HG03520 (cell line): Measurements from ENCODE around the gene TRIM26.
"Not testable (repeated sequence)": the region's sequence is repeated elsewhere in the genome, so short reads cannot be mapped to it uniquely, and the experiment has no call there.

Experiments
- ATAC-seq: cut with Tn5 transposase; IDR thresholded peaks from one replicate; pipeline ENCODE4 v1.9.1; 2021; ENCODE audit warnings: mild to moderate bottlenecking, moderate library complexity; ENCODE audit not compliant: unreplicated experiment

Gene TRIM26

GRCh38 chr6:30171677-30172471 lies 41.3 kb downstream of the TRIM26 start:
- ATAC-seq = no peak

DNA sequence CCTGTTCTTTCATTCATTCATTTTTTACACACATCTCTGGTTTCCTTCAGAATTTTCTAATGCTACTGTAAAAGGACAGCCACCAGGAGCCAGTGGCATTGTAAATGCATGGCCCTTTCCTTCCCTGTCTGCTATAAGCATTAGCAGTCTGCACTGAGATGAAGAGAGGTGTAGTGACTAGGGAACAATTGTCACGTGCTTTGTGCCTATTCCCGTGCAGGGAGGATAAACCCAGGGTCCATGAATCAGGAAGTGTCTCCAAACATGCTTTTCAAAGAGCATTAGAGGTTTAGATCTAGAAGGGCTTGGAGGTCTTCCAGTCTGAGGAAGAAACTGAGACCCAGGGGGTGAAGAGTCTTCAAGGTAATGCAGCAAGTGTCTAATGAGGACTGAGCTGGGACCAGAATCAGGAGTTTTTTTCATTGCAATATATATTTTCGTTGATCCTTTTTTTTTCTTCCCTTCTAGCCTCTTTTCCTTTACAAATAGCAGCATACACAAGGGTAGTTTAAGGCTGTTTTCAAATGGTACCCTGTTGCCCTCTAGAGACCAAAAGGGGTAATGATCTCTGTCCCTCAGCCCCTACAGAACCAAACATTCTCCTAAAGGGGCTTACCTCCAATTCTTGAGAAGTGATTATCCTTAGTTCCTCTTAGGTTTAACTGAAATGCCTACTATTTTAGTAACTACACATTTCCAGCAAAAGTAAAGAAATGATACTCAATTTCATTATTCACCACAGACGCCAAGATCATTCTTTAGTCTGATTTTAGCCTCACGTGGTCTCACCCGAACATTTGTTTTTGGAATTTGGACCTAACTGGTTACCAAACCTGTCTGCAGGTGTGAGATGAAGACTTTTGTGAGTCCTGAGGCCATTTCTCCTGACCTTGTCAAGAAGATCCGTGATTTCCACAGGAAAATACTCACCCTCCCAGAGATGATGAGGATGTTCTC lies 43.3 kb downstream of the TRIM26 start:
- ATAC-seq = no peak

DNA sequence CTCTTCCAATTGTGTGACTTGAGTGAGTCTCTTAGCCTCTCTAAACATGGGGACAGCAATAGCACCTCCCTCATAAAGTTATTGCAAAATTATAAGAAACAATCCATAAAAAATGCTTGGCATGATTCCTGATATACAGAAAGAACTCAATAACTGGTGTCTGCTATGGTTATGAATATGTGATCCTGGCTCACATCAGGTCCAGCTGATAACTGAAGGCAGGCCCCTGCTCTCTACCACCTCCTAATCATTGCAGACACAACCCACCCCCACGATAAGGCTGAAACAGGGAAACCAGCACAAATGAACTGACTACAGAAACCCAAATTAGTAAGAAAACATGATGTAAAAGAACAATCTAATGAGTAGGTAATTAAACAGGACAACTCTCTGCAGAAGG lies 44.5 kb downstream of the TRIM26 start:
- no peak for ATAC-seq

DNA sequence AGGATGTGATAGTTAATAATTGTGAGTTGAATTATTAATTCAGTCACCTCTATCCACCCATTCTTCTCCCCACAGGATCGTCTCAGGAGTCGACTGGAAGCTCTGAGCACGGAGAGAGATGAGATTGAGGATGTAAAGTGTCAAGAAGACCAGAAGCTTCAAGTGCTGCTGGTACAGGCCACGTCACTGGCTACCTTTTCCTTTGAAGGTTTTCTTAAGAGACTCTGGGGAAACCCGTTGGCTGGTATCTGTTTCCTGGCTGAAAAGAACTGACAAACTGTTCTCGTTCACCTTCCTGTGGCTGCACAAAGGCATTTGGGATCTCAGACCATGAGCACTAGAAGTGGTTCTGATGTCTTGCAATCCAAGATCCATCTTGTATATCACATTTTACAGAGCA lies 46.1 kb downstream of the TRIM26 start:
- ATAC-seq = no peak

DNA sequence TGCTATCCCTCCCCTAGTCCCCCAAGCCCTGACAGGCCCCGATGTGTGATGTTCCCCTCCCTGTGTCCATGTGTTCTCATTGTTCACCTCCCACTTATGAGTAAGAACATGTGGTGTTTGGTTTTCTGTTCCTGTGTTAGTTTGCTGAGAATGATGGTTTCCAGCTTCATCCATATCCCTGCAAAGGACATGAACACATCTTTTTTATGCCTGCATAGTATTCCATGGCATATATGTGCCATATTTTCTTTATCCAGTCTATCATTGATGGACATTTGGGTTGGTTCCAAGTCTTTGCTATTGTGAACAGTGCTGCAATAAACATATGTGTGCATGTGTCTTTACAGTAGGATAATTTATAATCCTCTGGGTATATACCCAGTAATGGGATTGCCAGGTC lies 48.0 kb downstream of the TRIM26 start:
- ATAC-seq = not testable (repeated sequence)

GRCh38 chr6:30164714-30165113 lies 48.5 kb downstream of the TRIM26 start:
- ATAC-seq = no peak

DNA sequence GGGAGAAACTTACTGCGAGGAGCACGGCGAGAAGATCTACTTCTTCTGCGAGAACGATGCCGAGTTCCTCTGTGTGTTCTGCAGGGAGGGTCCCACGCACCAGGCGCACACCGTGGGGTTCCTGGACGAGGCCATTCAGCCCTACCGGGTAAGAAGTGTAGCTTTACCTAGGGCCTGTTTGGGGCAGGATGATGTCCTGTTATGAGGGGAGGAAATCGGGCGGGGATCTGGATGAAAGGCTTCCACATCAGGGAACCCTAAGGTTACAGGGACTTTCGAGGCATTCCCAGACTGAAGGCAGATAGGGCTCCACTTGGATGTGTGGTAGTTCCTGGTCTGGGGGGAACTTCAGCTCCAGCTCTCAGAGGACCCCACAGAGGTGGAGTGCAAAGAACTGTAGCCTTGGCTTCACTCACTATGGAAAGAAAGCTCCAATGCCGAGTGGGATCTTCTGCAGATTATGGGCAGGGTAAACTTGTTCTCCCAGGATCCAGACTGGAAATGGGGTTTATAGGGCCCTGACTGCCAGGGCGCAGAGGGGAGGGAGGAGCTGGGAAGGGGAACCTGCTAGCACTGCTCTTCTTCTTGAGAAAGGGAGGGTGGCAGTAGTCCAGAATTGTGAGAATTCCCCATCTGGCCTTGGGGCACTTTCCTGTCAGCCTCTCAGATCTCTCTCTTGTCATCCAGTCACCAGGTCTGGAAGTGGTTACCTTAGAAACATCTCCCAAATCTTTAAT lies 49.1 kb downstream of the TRIM26 start:
- no peak for ATAC-seq

DNA sequence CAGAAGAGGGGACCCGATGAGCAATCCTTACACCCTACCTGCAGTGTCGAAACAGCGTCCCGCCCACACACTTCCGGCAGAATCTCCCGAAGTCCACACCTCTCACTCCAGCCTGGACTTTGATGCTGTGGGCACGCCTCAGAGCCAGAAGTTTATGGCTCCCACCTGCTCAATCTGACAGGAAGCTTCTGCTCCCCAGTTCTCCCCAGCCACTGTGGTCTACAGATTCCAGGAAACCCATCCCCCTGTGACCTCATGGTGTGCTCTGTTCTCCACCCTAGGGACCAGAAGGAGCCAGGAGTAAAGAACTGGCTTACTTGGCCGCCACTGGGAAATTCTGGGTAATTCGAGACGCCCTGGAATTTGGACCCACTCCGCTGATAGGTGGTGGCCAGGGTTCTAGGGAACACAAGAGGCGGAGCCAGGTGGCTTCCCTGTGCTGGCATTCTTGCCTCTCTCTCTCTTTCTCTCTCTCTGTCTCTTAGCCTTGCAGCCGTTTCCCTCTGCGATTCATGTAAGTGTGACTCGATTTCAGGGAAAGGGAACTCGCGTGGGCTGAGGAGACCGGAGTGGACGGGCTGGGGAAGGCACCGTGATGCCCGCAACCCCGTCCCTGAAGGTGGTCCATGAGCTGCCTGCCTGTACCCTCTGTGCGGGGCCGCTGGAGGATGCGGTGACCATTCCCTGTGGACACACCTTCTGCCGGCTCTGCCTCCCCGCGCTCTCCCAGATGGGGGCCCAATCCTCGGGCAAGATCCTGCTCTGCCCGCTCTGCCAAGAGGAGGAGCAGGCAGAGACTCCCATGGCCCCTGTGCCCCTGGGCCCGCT lies 49.9 kb downstream of the TRIM26 start, which contains the start of gene TRIM15:
Gene TRIM15, plus strand, starts transcription at position 457 of the 828 bp plus-strand sequence. Its CDS starts 139 bp downstream, at position 596.
- ATAC-seq = no peak

DNA sequence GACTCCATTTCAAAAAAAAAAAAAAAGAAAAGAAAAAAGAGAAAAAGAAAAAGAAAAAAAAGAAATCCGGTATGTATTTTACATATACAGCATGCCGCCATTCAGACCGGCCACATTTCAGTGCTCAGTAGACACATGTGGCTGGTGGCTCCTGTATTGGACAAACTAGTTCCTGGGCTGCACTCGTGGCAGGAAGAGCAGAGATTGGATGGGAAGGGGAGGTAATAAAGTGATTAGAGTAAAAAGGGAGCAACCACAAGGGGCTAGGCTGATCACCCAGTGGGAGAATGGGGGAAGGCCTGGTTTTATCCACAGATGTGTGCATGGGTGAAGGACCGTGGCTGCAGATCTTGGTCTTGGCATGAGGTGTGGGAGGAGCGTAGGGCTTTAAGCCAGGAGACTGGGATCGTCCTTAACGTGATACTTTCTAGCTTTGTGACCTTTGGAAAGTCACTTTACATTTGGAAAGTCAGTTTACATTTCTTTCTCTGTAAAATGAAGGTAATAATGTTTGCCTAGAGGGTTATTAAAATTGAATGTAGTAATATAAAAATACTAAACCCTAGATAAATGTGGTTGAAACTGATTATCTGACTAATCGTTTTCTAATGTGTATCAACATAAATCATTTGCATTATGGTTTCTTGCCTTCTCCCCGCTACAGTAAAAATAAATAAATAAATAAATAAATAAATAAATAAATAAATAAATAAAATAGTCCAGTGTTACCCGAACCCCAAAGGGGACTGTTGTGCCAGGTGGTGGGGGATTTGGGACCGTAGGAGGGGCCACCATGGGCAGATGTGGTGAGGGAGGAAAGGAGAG lies 50.7 kb downstream of the TRIM26 start:
- ATAC-seq = no peak

DNA sequence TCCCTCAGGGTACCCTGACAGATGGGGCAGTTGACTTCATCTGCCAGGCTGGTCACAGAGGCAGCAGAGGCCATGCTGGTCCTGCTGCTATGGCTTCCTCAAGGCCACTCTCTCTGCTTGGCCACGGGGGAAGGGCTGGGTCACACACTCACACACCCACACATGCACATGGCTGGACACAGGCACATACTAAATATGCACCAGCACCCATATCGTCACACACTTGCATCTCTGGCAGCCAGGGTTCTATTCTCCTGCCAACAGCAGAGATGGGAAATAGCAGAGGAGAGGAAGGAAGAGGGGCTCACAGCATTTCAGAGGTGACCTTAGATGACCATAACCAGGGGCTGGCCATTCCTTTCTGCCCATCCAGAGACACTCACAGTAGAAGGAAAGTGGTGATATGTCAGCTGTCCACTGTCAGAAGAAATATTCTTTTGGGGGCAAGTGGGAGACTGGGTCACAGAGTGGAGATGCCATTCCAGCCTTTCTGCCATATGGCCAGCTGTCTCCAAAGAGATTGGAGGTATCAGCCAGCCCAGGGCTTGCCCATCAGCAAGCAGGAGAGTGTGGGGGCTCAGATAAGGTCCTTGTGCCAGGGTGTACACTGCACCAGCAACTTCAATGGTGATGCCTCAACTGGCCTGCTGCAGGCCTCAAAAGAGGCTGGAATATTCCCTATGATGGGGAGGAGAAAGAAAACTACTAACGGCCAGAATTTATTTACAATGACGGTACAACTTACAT lies 52.2 kb downstream of the TRIM26 start, which contains the start of gene TRIM10:
Gene TRIM10, minus strand, starts transcription at position 427 of the 747 bp plus-strand sequence. Its CDS starts 353 bp downstream, at position 74.
- no peak for ATAC-seq

DNA sequence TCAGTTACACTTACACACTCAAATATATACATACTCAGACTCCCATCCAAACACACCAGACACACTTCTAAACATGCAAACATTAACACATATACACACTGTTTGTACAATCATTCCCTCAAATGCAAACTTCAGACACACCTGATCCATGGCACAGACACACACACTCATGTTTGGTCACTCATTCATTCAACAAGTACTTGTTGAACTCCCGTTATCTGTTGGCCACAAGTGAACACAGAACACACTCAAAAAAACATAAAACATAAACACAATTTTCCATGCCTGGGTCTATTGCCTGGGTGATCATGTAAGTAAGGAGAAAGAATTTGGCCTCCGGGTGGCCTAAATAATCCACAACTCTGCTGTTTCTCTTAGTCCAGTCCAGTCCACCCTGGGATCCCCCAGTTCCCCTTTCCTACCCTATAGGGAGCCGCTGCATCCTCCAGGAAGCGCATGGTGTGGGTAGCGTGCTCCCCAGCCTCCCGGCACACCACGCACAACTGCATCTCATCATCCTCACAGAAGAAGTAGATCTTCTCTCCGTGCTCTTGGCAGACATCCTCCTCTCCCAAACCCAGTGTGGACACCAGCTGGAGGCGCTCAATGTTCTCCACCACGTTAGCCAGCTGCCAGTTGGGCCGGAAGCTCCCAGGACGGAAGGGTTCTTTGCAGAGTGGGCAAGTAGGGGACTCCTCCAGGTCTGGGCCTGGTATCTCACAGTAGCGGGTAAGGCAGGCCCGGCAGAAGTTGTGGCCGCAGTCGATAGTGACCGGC lies 53.0 kb downstream of the TRIM26 start:
- ATAC-seq = no peak

GRCh38 chr6:30158475-30159040 lies 54.6 kb downstream of the TRIM26 start:
- no peak for ATAC-seq

GRCh38 chr6:30157999-30158398 lies 55.2 kb downstream of the TRIM26 start:
- no peak for ATAC-seq

DNA sequence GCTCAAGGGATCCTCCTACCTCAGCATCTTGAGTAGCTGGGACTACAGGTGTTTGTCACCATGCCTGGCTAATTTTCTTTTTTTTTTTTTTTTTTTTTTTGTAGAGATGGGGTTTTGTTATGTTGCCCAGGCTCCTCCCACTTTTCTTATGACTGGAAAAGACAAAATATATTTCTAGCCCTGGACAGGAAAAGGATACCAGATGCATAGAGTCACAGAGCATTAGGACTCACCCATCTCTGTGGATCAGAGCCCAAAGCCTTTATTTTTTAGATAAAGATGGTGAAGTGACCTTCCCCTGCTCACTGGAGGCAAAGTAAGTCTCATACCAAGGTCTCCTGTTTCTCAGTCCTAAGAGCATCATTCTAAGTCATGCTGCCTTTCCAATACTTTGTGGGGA lies 55.6 kb downstream of the TRIM26 start:
- ATAC-seq = no peak

DNA sequence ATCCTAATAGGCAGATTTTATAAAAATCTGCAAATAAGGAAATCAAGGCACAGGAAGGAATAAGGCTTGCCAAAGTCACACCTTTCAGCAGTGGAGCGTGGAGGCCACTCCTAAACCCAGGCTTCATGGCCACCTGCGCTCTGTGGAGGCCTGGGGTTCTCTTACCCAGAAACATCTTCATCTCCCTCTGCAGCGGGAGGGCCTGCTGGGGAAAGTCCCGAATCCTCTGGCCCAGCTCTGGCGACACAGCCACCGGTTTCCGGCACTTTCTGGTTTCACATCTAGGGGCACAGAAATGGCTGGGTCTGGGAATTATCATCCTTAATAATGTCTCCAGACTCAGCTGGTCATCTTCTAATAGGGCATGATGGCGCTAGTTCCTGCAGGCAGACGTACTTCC lies 56.4 kb downstream of the TRIM26 start:
- no peak for ATAC-seq

DNA sequence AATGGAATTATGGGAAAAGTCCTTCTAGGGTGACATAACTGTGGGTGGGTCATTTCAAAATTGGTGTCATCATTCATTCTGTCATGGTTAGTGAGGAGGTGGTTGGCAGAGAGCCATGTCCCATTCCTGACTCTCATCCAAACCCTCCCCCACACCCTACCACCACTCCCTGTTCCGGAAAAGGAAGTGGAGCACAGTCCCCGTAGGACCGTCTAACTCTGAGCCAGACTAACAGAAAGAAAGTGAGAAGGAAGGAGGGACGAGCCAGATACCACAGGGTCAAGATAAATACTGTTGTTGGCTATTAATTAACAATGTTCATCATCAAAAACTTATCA lies 57.0 kb downstream of the TRIM26 start:
- no peak for ATAC-seq

DNA sequence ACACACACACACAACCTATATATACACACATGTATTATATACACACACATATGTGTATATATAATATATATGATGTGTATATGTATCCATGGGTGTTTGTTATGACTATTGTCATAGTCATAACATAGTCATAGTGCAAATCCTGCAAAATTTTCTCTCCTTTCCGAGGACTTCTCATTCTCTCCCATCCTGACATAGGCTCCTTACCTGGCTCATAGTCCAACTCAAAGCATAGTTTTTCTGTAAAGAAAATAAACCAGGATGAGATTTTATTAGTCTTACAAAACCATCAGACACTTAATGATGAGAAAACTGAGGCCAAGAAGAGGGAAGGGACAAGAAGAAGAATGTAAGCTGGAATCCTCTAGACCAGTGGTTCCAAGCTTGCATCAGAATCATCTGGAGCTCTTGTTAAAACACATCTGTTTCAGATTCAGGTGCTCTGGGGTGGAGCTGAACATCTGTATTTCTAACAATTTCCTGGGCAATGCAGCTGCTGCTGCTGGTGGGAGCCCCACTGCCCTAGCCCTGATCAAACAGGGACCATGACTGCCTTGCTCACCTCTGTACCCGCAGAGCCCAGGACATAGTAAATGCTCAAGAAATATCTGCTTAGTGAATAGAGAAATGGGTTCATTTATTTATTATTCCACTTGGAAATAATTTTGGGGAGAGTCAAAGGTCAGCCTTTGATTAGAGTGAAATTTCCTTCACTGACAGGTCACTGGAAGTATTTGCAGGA lies 57.5 kb downstream of the TRIM26 start:
- ATAC-seq = no peak
